ENCODE data around the gene ZNF512B. TPM values are rescaled to one million over a fixed set of nuclear protein-coding genes. Genes with fewer than 3 reads are reported as not detected.
"Not testable (repeated sequence)": the region's sequence is repeated elsewhere in the genome, so short reads cannot be mapped to it uniquely, and the experiment has no call there.

ZNF512B gene
- total RNA-seq, 2 donors from 2014 or later: 13.9 to 21.3 TPM

- Mint-ChIP-seq H3K27me3 (no peaks in the 10 kb centered on the region), H3K27ac (peak overlapping the region; percentile 19), H3K36me3 (ENCODE audit: low read depth) (peaks cover 84% of the 10 kb centered on the region), H3K4me1 (peaks cover 5% of the 10 kb centered on the region), H3K4me3 (no peak overlapping the region), H3K9me3 (no peaks in the 10 kb centered on the region)
- ATAC-seq (replicated peaks): no peak
These were observed 43.4 kb downstream of the ZNF512B start for GRCh38 chr20:63926298-63926697.

DNA sequence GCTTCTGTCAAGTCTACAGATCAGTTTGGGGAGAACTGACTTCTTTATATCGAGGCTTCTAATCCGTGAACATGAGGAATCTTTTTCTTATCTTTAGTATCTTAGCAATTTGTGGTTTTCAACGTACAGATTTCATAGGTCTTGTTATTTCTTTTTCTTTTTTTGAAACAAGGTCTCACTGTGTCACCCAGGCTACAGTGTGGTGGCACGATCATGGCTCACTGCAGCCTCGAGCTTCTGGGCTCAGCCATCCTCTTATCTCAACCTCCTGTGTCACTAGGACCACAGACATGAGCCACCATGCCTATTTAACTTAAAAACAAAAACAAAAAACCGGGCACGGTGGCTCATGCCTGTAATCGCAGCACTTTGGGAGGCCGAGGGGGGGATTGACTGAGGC lies 45.5 kb downstream of the ZNF512B start:
- H3K9me3 Mint-ChIP-seq: no peaks in the 10 kb centered on the region
- ATAC-seq (replicated peaks): no peak
- peak overlapping the region; percentile 26 for H3K27ac Mint-ChIP-seq
- no peak overlapping the region for H3K4me3 Mint-ChIP-seq
- H3K4me1 Mint-ChIP-seq: peaks cover 5% of the 10 kb centered on the region
- H3K27me3 Mint-ChIP-seq: no peaks in the 10 kb centered on the region
- peaks cover 71% of the 10 kb centered on the region for H3K36me3 Mint-ChIP-seq (ENCODE audit: low read depth)

GRCh38 chr20:63923651-63924050 lies 46.1 kb downstream of the ZNF512B start:
- H3K4me1 Mint-ChIP-seq: peaks cover 5% of the 10 kb centered on the region
- peak overlapping the region; percentile 26 for H3K27ac Mint-ChIP-seq
- no peak for ATAC-seq (replicated peaks)
- peaks cover 71% of the 10 kb centered on the region for H3K36me3 Mint-ChIP-seq (ENCODE audit: low read depth)
- H3K27me3 Mint-ChIP-seq: no peaks in the 10 kb centered on the region
- H3K9me3 Mint-ChIP-seq: no peaks in the 10 kb centered on the region
- no peak overlapping the region for H3K4me3 Mint-ChIP-seq

DNA sequence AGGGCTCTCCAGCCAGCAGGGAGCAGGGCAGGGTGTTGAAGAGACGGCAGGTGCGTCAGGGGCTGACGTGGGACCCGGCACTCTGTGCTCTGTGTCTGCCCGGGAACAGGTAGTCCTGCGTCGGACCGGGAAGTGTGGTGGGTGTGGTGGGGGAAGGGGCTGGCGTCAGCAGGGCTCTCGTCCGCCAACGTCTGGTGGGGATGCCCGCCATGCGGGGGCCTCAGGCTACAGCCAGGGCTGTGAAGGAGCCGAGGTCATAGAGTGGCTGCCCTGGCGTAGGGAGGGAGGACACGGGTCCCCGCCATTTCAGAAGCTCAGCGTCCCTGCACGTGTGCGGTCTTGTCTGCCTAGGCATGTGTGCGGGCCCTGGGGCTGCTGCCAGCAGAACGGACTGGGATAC lies 49.5 kb downstream of the ZNF512B start:
- no peak for ATAC-seq (replicated peaks)
- H3K36me3 Mint-ChIP-seq (ENCODE audit: low read depth): peaks cover 61% of the 10 kb centered on the region
- no peaks in the 10 kb centered on the region for H3K9me3 Mint-ChIP-seq
- no peak overlapping the region for H3K27ac Mint-ChIP-seq
- H3K27me3 Mint-ChIP-seq: no peaks in the 10 kb centered on the region
- peaks cover 4% of the 10 kb centered on the region for H3K4me1 Mint-ChIP-seq
- no peak overlapping the region for H3K4me3 Mint-ChIP-seq

DNA sequence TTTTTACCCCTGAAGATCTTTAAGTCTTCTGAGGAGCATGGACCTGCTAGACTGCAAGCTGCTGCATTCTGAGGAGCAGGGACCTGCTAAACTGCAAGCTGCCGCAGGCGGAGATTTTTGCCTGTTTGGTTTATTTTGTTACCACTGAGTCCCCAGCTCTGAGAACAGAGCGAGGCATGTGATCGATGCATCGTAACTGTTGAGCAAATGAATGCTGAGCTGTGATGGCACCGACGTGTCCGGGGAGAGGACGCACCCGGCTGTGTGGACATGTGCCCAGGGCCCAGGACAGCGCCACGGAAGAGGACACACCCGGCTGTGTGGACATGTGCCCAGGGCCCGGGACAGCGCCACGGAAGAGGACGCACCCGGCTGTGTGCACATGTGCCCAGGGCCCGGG lies 50.6 kb downstream of the ZNF512B start:
- Mint-ChIP-seq H3K4me3 (no peak overlapping the region), H3K27me3 (no peaks in the 10 kb centered on the region), H3K27ac (no peak overlapping the region)

DNA sequence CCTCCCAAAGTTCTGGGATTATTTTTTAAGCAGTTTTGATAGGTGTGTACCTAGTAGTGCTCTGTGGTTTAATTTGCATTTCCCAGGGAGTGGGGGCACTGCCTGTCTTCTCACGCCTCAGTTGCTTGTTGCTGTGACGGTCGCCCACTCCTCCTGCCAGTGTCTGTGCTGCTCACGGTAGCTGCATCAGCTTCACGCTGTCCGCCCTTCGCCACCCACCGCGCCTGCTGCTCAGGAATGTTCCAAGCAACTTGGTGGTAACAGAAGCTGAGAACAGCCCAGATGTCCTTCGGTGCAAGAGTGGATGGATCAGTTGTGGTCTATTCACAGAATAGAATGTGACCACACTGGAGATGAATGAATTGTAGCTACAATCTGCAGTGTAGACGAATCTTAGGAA lies 51.9 kb downstream of the ZNF512B start:
- H3K27ac Mint-ChIP-seq: no peak overlapping the region

More for the DNA sequence above, 50.6 kb downstream of the ZNF512B start:
- no peaks in the 10 kb centered on the region for H3K9me3 Mint-ChIP-seq
- H3K4me1 Mint-ChIP-seq: peaks cover 4% of the 10 kb centered on the region
- ATAC-seq (replicated peaks): no peak
- peaks cover 65% of the 10 kb centered on the region for H3K36me3 Mint-ChIP-seq (ENCODE audit: low read depth)

GRCh38 chr20:63916371-63916939 lies 53.3 kb downstream of the ZNF512B start:
- ATAC-seq (replicated peaks); H3K9me3 Mint-ChIP-seq; H3K27me3 Mint-ChIP-seq; H3K4me3 Mint-ChIP-seq; H3K27ac Mint-ChIP-seq: not testable (repeated sequence)
- H3K4me1 Mint-ChIP-seq: peaks cover 10% of the 10 kb centered on the region
- peaks cover 57% of the 10 kb centered on the region for H3K36me3 Mint-ChIP-seq (ENCODE audit: low read depth)

More for the DNA sequence above, 51.9 kb downstream of the ZNF512B start:
- ATAC-seq (replicated peaks): no peak
- Mint-ChIP-seq H3K36me3 (ENCODE audit: low read depth) (peaks cover 59% of the 10 kb centered on the region), H3K4me3 (no peak overlapping the region), H3K9me3 (no peaks in the 10 kb centered on the region), H3K27me3 (no peaks in the 10 kb centered on the region), H3K4me1 (peaks cover 9% of the 10 kb centered on the region)

DNA sequence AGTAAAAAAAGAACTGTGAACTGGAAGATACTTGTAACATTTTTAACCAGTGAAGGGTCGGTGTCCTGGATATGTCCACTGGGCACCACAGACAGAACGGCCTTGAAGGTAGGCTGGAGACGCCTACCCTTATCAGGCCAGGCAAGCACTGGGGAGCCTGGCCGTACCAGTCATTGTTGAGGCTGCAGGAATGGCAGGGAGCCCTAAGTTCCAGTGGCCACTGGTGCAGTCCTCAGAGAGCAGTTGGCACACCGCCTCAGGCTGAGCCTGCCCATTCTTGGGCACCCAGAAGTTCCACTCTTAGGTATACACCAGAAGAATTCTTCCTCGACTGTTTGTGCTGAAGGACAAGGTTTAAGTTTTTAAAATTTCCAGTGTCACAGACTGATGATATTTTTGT lies 54.3 kb downstream of the ZNF512B start:
- peaks cover 57% of the 10 kb centered on the region for H3K36me3 Mint-ChIP-seq (ENCODE audit: low read depth)
- peaks cover 16% of the 10 kb centered on the region for H3K4me1 Mint-ChIP-seq
- H3K4me3 Mint-ChIP-seq: no peak overlapping the region
- H3K27me3 Mint-ChIP-seq: no peaks in the 10 kb centered on the region
- no peak overlapping the region for H3K27ac Mint-ChIP-seq
- no peak for ATAC-seq (replicated peaks)
- H3K9me3 Mint-ChIP-seq: no peaks in the 10 kb centered on the region

- peaks cover 61% of the 10 kb centered on the region for H3K36me3 Mint-ChIP-seq (ENCODE audit: low read depth)
- H3K9me3 Mint-ChIP-seq: no peaks in the 10 kb centered on the region
- ATAC-seq (replicated peaks): no peak
- no peaks in the 10 kb centered on the region for H3K27me3 Mint-ChIP-seq
- H3K4me1 Mint-ChIP-seq: peaks cover 22% of the 10 kb centered on the region
- no peak overlapping the region for H3K4me3 Mint-ChIP-seq
- H3K27ac Mint-ChIP-seq: no peak overlapping the region
These were observed 56.0 kb downstream of the ZNF512B start for GRCh38 chr20:63913768-63914167.

- ATAC-seq (replicated peaks): peak; percentile 46
- Mint-ChIP-seq H3K9me3 (no peaks in the 10 kb centered on the region), H3K27ac (peak overlapping the region; percentile 59), H3K36me3 (ENCODE audit: low read depth) (peaks cover 53% of the 10 kb centered on the region), H3K4me1 (peaks cover 24% of the 10 kb centered on the region), H3K27me3 (no peaks in the 10 kb centered on the region), H3K4me3 (peak overlapping the region; percentile 20)
These were observed 58.6 kb downstream of the ZNF512B start for GRCh38 chr20:63911176-63911575.

DNA sequence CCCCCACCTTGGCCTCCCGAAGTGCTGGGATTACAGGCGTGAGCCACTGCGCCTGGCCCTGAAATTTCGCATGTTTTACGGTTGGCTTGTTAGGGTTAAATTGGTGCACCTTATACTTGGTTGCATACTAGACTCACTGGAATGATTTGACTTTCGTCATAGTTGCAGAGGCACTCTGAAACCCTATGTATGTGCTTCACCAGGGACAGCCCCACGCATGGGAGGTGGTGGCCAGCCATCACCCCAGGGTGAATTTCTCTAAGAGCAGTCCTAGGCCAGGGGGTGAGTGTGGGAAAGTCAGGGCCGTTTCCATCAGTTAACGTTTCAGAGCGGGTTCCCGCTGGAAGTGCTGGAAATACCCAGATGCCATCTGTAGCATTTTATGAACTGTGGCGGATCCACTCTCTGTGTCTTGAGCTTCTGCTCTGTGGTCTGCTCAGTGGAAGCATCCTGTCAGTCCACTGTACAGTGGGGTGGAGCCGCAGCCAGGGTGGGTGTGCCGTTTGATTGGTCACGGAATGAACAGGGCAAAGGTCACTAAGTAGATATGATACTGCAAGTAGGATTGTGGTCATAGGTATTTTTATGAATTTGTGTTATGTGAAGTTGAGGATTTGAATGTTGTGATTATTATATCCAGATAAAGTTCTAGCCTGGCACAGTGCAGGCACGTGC lies 61.6 kb downstream of the ZNF512B start:
- no peaks in the 10 kb centered on the region for H3K27me3 Mint-ChIP-seq
- H3K4me1 Mint-ChIP-seq: peaks cover 22% of the 10 kb centered on the region
- peak; percentile 36 for ATAC-seq (replicated peaks)
- H3K9me3 Mint-ChIP-seq: no peaks in the 10 kb centered on the region
- no peak overlapping the region for H3K4me3 Mint-ChIP-seq
- peaks cover 39% of the 10 kb centered on the region for H3K36me3 Mint-ChIP-seq (ENCODE audit: low read depth)
- peak overlapping the region; percentile 31 for H3K27ac Mint-ChIP-seq

Other genes with a start within 250 kb of the ZNF512B start
- gene LIME1, start 233.3 kb downstream of the ZNF512B start, total RNA-seq: 10 to 100 TPM in 1 of 2 donors, 1 to 10 TPM in 1; 9.8 to 24.8 TPM
- 10 to 100 TPM; 30.5 to 35.1 TPM for gene SLC2A4RG, start 230.2 kb downstream of the ZNF512B start, total RNA-seq
- gene ZBTB46, start 138.7 kb downstream of the ZNF512B start, total RNA-seq: 1 to 10 TPM in 1 of 2 donors, under 1 TPM in 1; 0.54 to 6.2 TPM
- under 1 TPM in 1 of 2 donors, not detected in 1; 0.19 TPM for gene ABHD16B, start 108.4 kb downstream of the ZNF512B start, total RNA-seq
- 10 to 100 TPM; 54.8 to 92.9 TPM for gene TPD52L2, start 104.7 kb downstream of the ZNF512B start, total RNA-seq
- 10 to 100 TPM; 46.8 to 53.4 TPM for gene DNAJC5, start 74.8 kb downstream of the ZNF512B start, total RNA-seq
- 10 to 100 TPM; 27.5 to 36.2 TPM for gene UCKL1, start 13.5 kb downstream of the ZNF512B start, total RNA-seq
- 10 to 100 TPM; 21.4 to 32.7 TPM for gene SAMD10, start 9.7 kb upstream of the ZNF512B start, total RNA-seq
- gene PRPF6, start 11.2 kb upstream of the ZNF512B start, total RNA-seq: 10 to 100 TPM; 88.5 to 97.4 TPM
- 10 to 100 TPM; 12.8 to 21.5 TPM for gene C20orf204, start 66.3 kb upstream of the ZNF512B start, total RNA-seq
- gene SOX18, start 79.7 kb upstream of the ZNF512B start, total RNA-seq: under 1 TPM; 0.13 to 0.22 TPM
- gene TCEA2, start 93.3 kb upstream of the ZNF512B start, total RNA-seq: 10 to 100 TPM; 52.0 to 79.9 TPM
- 10 to 100 TPM; 38.6 to 49.4 TPM for gene RGS19, start 109.6 kb upstream of the ZNF512B start, total RNA-seq
- gene OPRL1, start 110.2 kb upstream of the ZNF512B start, total RNA-seq: under 1 TPM; 0.48 to 0.56 TPM
- gene LKAAEAR1, start 114.5 kb upstream of the ZNF512B start, total RNA-seq: under 1 TPM in 1 of 2 donors, not detected in 1; 0.71 TPM
- not detected for gene NPBWR2, start 137.6 kb upstream of the ZNF512B start, total RNA-seq
- gene MYT1, start 194.5 kb upstream of the ZNF512B start, total RNA-seq: under 1 TPM in 1 of 2 donors, not detected in 1; 0.16 TPM